KMS-11 (cell line): Measurements from ENCODE around the gene PDK4.

Source experiments
- H2AFZ ChIP-seq: fragments of 200-600 bp; sonication (generic); 2 replicates; pipeline ENCODE4 v1.6.1; 2016; ENCODE audit warnings: antibody characterized with exemption, mixed run types, low read depth
- H3K27ac ChIP-seq: fragments of 200-600 bp; sonication (generic); 2 replicates; pipeline ENCODE4 v1.6.1; 2016; ENCODE audit warnings: mild to moderate bottlenecking, mixed run types
- H3K27me3 ChIP-seq: fragments of 200-600 bp; sonication (generic); 2 replicates; pipeline ENCODE4 v1.6.1; 2017; ENCODE audit warnings: mild to moderate bottlenecking, low read depth, mixed run types, moderate library complexity; ENCODE audit not compliant: insufficient read depth
- H3K36me3 ChIP-seq: fragments of 200-600 bp; sonication (generic); 2 replicates; pipeline ENCODE4 v1.6.1; 2017; ENCODE audit warnings: mild to moderate bottlenecking, mixed run types; ENCODE audit not compliant: insufficient read depth
- H3K4me1 ChIP-seq: fragments of 200-600 bp; sonication (generic); 2 replicates; pipeline ENCODE4 v1.6.1; 2016; ENCODE audit warnings: mild to moderate bottlenecking, low read depth, mixed run types; ENCODE audit not compliant: poor library complexity, severe bottlenecking
- H3K4me2 ChIP-seq: fragments of 200-600 bp; sonication (generic); 2 replicates; pipeline ENCODE4 v1.7.0; 2016; ENCODE audit warnings: mild to moderate bottlenecking, mixed run types
- H3K4me3 ChIP-seq: fragments of 200-600 bp; sonication (generic); IDR thresholded peaks from 2 replicates; pipeline ENCODE4 v1.6.1; 2017; ENCODE audit warnings: low read depth, low read length, mixed read lengths; ENCODE audit not compliant: insufficient read depth
- H3K79me2 ChIP-seq: fragments of 200-600 bp; sonication (generic); 2 replicates; pipeline ENCODE4 v1.6.1; 2016; ENCODE audit warnings: low read depth, mixed run types; ENCODE audit not compliant: insufficient read depth
- H3K9ac ChIP-seq: fragments of 200-600 bp; sonication (generic); 2 replicates; pipeline ENCODE4 v1.6.1; 2016; ENCODE audit warnings: mild to moderate bottlenecking, mixed run types
- H4K20me1 ChIP-seq: fragments of 200-600 bp; sonication (generic); 2 replicates; pipeline ENCODE4 v1.6.1; 2016; ENCODE audit warnings: mild to moderate bottlenecking, mixed run types; ENCODE audit not compliant: insufficient read depth
- CTCF ChIP-seq: fragments of 200-600 bp; sonication (generic); conservative IDR thresholded peaks from 2 replicates; pipeline ENCODE4 v1.6.1; 2017; ENCODE audit warnings: low read depth, mild to moderate bottlenecking, antibody characterized with exemption, low read length, moderate library complexity, mixed read lengths

PDK4 gene

GRCh38 chr7:95545673-95546072 is 50.6 kb downstream of the PDK4 start:
- H3K4me3 ChIP-seq, result no peak overlapping the region
- peak overlapping the region; percentile 53; the same call in 1 of the 2 replicates for H3K4me2 ChIP-seq

GRCh38 chr7:95545007-95545615 is 51.2 kb downstream of the PDK4 start:
- Histone ChIP-seq H3K4me2 (peak overlapping the region; percentile 53; the same call in 1 of the 2 replicates), H3K4me1 (peaks cover 4% of the 10 kb centered on the region), H3K79me2 (no peaks in the 10 kb centered on the region)

More at GRCh38 chr7:95545673-95546072, 50.6 kb downstream of the PDK4 start:
- H3K4me1 ChIP-seq, result peaks cover 4% of the 10 kb centered on the region
- TF ChIP-seq CTCF, result no peak
- no peaks in the 10 kb centered on the region for H3K36me3 ChIP-seq
- no peaks in the 10 kb centered on the region for H3K27me3 ChIP-seq
- no peak overlapping the region for H3K9ac ChIP-seq
- no peak overlapping the region for H3K27ac ChIP-seq
- no peaks in the 10 kb centered on the region for H4K20me1 ChIP-seq
- no peaks in the 10 kb centered on the region for H3K79me2 ChIP-seq
- H2AFZ ChIP-seq, result peak overlapping the region; percentile 67

GRCh38 chr7:95544171-95544570 is 52.1 kb downstream of the PDK4 start:
- Histone ChIP-seq H2AFZ (no peak overlapping the region), H3K4me1 (peaks cover 4% of the 10 kb centered on the region), H3K36me3 (no peaks in the 10 kb centered on the region), H3K27me3 (no peaks in the 10 kb centered on the region), H3K4me2 (no peak overlapping the region), H3K9ac (no peak overlapping the region), H3K27ac (no peak overlapping the region), H3K79me2 (no peaks in the 10 kb centered on the region), H3K4me3 (no peak overlapping the region), H4K20me1 (no peaks in the 10 kb centered on the region)
- TF ChIP-seq CTCF, result no peak

More at GRCh38 chr7:95545007-95545615, 51.2 kb downstream of the PDK4 start:
- Histone ChIP-seq H2AFZ (peak overlapping the region; percentile 67), H4K20me1 (no peaks in the 10 kb centered on the region), H3K27ac (no peak overlapping the region), H3K9ac (no peak overlapping the region), H3K4me3 (no peak overlapping the region), H3K36me3 (no peaks in the 10 kb centered on the region), H3K27me3 (no peaks in the 10 kb centered on the region)
- peak; percentile 33; the same call in 1 of the 2 replicates for TF ChIP-seq CTCF

- no peak overlapping the region for H3K9ac ChIP-seq
- no peak overlapping the region for H3K27ac ChIP-seq
- H3K79me2 ChIP-seq, result no peaks in the 10 kb centered on the region
- H3K27me3 ChIP-seq, result no peaks in the 10 kb centered on the region
- TF ChIP-seq CTCF, result no peak
- H3K36me3 ChIP-seq, result no peaks in the 10 kb centered on the region
- no peak overlapping the region for H3K4me2 ChIP-seq
- H2AFZ ChIP-seq, result no peak overlapping the region
- no peaks in the 10 kb centered on the region for H4K20me1 ChIP-seq
- no peak overlapping the region for H3K4me3 ChIP-seq
- peaks cover 4% of the 10 kb centered on the region for H3K4me1 ChIP-seq
These were observed 53.0 kb downstream of the PDK4 start for GRCh38 chr7:95543312-95543711.
